Measurements from ENCODE around the gene CCT8L2.
"Not testable (repeated sequence)": the region's sequence is repeated elsewhere in the genome, so short reads cannot be mapped to it uniquely, and the experiment has no call there.

The CCT8L2 gene

DNA sequence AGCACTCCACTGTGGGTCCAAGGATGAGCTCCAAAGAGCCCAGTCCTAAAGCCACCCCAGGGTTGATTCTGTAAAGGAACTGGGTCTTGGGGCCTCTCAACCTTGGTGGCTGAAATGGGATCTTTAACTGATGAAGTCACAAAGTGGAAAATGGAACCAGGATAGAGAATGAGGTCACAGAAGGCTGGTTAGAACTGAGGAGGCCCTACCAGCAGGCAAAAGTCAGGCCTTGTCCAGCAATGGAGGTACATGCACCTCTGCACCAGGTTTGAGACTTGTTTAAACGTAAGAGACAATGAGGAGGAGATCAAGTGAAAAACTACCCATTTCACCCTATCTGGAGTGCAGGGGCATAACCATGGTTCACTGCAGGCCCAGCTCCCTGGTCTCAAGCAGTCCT, at the start of gene CCT8L2:
CCT8L2 (minus strand) TSS at position 101 of the 400 bp plus-strand sequence. CDS start 260 bp downstream, outside the sequence.
- not testable (repeated sequence) for DNase-seq (ENCODE audit: low spot score)

DNA sequence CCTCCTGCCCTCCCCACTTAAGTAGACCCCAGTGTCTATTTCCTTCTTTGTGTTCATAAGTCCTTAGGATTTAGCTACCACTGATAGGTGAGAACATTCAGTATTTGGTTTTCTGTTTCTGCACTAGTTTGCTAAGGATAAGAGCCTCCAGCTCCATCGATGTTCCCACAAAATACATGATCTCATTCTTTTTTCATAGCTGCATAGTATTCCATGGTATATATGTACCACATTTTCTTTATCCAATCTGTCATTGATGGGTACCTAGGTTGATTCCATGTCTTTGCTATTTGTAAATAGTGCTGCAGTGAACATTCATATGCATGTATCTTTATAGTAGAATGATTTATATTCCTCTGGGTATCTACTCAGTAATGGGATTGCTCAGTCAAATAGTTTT, 42.8 kb upstream of the CCT8L2 start:
- not testable (repeated sequence) for DNase-seq (ENCODE audit: low spot score)

DNA sequence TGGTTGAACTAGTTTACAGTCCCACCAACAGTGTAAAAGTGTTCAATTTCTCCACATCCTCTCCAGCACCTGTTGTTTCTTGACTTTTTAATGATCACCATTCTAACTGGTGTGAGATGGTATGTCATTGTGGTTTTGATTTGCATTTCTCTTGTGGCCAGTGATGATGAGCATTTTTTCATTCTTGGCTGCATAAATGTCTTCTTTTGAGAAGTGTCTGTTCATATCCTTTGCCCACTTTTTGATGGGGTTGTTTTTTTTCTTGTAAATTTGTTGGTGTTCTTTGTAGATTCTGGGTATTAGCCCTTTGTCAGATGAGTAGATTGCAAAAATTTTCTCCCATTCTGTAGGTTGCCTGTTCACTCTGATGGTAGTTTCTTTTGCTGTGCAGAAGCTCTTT, 41.5 kb upstream of the CCT8L2 start:
- DNase-seq (ENCODE audit: low spot score): not testable (repeated sequence)

- not testable (repeated sequence) for DNase-seq (ENCODE audit: low spot score)
These were observed 35.9 kb upstream of the CCT8L2 start for GRCh38 chr22:16628476-16628875.

- not testable (repeated sequence) for DNase-seq (ENCODE audit: low spot score)
These were observed 32.4 kb upstream of the CCT8L2 start for GRCh38 chr22:16625018-16625417.

DNA sequence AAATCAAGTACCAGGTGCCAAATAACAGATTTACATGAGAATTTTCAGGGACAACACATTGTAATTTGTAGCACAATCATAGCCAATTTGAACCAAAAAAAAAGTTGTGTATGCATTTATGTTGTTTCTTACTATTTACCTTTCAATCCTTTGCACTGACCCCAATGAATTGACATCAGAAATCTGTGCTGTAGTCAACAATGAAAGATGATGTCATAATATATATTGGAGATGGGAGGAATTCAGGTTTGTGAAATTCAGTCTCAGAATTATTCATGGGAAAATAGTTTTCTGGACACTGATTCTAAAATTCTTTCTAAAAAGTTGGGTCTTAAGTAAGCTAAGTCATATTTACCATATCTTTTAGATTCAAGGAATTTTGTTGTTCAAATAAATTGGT, 31.0 kb upstream of the CCT8L2 start:
- DNase-seq (ENCODE audit: low spot score): not testable (repeated sequence)

- not testable (repeated sequence) for DNase-seq (ENCODE audit: low spot score)
These were observed 24.9 kb upstream of the CCT8L2 start for GRCh38 chr22:16617516-16617915.

GRCh38 chr22:16616390-16616938, 23.9 kb upstream of the CCT8L2 start:
- DNase-seq (ENCODE audit: low spot score): not testable (repeated sequence)

DNA sequence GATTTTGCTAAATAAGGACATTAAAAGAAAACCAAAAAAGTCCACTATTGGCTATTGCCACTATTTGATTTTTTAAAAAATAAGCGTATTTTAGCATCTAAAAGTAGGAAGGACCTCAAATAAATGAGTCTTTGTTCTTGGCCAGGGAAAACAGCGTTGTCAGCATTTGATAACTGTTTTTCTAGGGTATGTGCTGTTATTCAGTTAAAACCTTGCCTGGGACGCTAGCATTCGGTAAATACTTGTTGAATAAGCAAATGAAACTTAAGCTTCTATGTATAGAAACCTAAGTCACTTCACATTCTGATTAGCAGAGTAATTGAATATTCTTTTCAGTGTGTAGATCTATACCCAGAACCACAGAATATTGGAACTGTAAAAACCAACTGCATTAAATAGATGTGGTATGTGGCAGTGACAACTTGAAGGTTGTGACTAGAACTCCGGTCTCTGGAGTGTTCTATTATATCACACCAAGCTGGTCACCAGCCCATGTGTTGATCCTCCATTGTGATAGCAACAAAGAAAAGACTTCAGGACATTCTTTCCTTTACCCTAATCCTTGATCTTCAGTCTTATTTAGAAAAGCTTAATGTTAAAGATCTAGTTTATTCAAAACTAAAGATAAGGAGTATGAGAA, 23.1 kb upstream of the CCT8L2 start:
- not testable (repeated sequence) for DNase-seq (ENCODE audit: low spot score)

DNA sequence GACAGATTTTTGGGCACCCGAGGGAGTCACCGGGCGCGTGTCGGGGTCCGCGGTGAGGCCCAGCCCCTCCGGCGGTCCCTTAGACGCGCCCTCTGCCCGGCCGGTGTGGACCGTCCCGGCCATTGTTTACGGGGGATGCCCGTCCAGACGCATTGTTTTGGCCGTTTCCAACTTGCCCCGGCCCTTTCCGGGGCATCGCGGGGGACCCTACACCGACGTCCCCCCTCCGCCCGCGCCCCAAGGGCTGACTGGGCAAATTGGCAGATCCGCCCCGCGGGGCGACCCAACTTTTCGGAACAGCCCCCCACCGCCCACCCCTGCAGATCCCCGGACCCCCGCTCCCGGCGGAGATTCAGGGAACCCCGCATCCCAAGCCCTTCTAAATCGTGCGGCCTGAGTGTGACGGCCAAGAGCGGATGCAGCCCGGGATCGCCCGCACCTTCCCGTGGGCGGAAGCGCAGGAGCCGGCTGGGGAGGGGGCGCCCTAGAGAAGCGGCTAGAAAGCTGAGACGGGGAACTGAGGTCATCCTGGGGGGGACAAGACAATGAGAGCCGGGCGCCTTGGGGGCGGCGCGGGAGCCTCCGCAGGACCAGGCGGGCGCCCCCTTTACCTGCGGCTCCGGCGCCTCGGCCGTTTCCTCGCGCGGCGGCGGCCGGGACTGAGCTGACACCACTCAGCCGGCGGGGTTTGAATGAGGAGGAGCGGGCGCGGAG, 17.1 kb upstream of the CCT8L2 start:
- DNase-seq (ENCODE audit: low spot score): no peak

GRCh38 chr22:16608931-16609330, 16.3 kb upstream of the CCT8L2 start:
- DNase-seq (ENCODE audit: low spot score): no peak

DNA sequence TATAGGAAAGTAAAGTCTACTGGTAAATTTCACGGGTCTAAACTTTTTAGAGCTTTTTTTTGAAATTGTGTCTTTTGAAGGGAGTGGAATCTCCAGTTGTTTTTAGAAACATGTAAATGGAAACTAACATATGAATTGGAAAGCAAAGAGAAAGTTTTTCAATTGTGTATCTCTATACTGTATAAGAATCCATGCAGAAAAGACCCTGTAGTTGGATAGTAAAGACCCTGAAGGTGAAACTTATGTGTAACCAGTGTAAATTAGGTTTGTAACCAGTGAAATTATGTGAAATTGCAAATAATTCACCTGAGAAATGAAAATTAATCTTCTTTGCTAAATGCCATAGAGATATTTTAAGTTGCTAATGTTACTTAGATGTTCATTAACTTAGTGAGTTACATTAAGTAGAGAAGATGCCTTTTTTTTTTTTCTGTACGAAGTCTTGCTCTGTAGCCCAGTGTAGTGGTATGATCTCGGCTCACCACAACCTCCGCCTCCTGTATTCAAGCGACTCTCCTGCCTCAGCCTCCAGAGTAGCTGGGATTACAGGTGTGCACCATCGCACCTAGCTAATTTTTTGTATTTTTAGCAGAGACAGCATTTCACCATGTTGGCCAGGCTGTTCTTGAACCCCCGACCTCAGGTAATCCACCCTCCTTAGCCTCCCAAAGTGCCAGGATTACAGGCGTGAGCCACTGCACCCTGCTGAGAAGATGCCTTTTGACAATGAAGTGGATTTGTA, 11.8 kb upstream of the CCT8L2 start:
- DNase-seq (ENCODE audit: low spot score): not testable (repeated sequence)

DNA sequence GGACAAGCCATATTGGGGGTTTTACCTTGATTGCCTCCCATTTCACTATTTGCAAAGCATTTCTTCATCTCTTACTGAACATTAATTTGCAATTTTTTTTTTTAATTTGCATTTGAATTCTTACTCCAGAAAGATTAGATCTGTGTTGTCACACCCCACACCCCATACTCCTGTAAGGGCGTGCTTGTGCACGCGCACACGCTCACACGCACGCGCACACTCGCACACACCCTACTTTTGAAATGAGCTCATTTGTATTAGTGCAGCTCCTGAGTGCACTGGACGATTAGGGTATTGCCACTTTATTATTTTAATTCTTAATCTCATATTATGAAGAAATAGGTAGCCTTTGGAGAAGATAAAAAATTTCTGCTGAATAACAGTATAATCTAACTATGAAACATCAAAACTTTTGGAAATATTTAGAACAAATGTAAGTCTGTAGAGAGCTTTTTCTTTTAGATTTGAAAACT, 11.2 kb upstream of the CCT8L2 start:
- DNase-seq (ENCODE audit: low spot score): not testable (repeated sequence)

- DNase-seq (ENCODE audit: low spot score): no peak
These were observed 10.8 kb upstream of the CCT8L2 start for GRCh38 chr22:16603448-16603768.

DNA sequence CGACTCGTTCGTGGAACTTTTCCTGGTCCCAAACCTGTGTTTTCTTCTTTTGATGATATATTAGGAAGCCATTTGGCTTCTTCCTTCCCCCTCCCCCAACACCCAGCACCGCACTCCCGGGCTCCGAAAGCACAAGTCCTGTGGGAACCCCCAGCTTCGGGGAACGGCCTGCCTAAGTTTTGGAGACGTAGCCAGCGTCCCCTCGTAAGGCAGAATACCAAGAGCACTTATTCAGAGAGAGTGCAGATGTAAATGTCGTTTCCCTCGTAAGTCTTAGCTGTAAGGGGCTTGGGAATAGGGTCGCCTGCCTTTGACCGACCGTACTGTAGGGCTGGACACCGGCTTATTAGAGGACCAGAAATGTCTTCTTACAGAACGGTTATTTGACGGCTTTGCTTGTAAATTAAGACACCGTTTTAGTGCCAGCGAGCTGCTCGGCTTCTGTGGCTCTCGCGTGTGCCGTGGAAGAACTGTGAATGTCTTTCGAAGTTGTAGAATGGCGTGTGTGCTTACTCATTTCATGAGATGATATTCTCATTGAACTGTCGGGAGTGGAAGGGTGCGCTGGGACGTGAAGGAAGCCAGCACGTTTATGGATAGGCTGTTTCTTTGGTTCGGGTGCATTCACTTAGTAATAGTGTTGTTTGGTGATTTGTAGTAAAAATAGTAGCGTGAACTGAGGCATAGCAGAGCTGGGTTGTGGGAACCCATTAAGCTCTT, 10.3 kb upstream of the CCT8L2 start:
- DNase-seq (ENCODE audit: low spot score): not testable (repeated sequence)

DNA sequence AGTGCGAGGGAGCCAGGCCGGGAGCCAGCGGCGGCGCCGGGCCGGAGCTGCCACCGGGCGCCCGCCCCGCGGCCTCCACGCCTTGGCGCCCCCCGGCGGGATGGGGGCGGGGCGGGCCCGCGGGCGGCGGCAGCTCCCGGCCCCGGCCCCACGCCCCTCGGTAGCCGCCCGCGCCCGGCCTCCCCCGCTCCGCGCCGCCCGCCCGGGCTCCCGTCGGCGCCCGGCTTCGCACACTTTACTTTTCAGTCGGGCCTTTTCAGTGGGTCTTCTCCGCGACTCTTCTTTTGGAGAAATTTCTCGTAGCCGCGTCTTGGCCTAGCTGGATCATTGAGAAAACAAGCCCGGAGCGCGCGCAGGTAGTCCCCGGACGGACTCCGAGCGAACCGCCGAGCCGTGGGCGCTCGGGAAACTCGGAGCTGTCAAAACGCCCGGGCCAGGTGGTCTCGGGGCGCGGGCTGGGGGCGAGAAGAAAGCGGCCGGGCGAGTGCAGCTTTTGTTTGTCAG, 9.7 kb upstream of the CCT8L2 start:
- DNase-seq (ENCODE audit: low spot score): not testable (repeated sequence)

GRCh38 chr22:16601437-16602223, 9.0 kb upstream of the CCT8L2 start:
- DNase-seq (ENCODE audit: low spot score): no peak

DNA sequence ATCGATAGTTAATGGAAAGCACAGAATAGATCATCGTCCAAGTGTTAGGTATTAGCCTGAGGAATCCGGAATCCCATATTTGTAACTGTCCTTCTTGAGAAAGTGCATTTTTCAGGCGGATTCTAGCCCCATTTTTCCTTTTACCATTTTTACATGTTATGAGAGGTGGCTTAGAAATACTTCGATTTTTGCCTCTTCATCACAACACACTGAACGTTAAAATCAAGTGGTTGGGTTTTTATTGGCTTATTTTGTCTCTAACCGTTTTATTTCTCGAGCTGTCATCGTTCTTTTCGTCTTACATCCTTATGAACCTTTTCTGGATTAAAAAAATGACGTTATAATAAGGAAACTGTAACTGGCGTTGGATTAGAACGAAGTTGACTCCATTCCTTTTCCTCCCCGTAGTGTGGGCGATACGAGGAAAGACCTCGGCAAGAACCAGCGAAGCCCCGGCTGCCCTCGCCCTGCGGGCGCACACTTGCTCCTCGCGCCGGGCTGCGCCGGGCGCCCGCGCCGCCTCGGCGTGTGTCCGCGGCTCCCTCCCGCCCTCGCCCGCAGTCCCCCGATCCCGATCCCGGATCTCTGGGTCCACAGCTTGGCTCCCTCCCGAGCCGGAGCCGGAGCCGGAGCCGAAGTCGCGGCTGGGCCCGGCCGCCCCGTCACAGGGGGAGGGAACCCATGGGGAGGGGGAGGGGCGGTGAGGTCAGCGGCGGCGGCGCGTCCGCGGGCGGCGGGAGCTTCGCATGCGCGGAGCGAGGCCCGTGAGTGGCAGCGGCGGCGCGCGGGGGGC, 8.2 kb upstream of the CCT8L2 start:
- DNase-seq (ENCODE audit: low spot score): not testable (repeated sequence)

DNA sequence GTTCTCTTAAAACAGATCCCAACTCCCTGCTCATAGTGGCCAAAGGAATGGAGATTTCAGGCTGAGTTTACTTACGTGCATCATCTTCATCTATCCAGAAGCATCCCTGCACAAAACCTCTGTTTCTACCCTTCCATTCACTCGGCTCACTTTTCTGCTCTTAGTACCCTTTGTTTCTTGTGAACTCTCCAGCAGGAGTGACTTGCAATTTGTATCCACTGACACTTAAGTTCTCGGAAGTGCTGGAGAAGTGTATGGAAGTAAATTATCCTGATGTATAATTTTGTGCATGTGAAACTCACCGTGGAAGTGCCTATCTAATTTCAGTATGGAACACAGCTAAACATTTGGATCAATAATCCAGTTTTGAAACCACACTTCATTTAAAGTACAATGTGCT, 7.0 kb upstream of the CCT8L2 start:
- not testable (repeated sequence) for DNase-seq (ENCODE audit: low spot score)

DNA sequence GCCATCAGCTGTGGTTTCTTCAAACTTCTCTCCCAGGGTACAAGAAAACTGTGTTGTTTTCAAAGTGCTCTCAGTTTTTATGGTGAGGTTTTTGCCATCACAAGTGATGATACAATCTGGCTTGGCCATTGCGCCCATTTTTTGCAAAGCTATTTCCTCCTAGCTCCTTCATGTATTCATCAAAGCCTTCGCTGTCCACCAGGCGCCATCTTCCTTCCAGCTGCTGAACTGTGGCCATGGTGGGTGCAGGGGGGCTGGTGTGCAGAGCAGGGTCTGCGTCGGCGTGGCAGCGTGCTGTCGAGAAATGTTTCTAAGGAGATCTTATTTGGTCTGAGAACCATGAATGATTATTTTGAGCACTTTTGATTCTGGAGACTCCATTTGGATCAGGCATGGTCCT, 2.6 kb upstream of the CCT8L2 start:
- DNase-seq (ENCODE audit: low spot score): not testable (repeated sequence)
